ENCODE measurements around the gene ACYP2.
"Not testable (repeated sequence)": the region's sequence is repeated elsewhere in the genome, so short reads cannot be mapped to it uniquely, and the experiment has no call there.

The ACYP2 gene

DNA sequence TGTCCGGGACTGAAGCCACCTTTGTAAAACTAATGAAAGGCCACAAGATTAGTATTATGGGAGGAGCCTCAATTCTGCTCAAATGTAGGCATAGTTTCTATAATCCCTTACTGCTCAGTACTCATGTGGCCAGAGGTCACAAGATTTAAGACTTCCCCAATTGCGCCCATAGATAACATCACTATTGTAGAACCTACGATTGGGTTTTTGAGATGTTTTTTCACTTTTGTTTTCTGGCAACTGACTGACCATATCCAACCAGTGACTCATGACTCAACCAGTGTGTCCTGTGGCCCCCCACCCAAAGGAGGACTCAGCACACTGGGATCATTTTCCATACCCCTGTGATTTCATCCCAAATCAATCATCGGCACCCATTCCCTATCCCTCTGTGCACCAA is 155.8 kb downstream of the ACYP2 start:
- DNase-seq (ENCODE audit: low read depth) = no peak

DNA sequence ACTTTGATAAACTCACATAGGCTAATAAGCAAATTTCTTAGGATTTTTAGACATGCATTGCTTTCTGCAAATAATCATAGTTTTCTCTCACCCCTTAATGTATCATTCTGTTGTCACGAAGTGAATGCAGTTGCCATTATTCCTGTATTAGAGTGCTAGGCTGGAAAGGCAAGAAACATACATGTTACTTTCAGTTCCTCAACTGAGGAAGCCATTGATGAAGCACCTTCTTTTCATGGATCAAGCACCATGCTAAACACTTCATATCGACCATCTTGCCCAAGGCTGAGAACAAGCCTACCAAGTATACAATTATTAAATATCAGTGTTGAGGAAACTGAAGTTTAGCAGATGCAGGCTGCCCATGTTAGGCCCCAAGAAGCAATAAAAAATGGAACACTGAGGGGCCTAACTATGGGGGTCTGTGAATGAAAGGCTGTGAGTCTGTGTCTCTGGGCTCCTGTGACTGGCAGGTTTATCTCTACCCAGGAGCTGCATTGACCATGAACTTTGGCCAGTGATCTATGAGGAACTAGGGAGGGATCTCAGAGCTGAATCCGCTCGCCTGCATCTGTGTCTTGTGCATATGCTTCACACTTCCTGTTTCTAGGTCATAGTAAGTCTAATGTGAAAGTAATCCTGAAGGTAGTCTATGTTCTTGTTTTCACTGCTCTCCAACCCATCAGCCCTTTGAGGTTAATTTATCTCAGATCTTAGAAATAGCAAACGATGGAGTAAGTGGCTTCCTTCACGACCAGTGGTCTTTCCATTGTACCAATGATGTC is 156.6 kb downstream of the ACYP2 start:
- DNase-seq (ENCODE audit: low read depth) = no peak

DNA sequence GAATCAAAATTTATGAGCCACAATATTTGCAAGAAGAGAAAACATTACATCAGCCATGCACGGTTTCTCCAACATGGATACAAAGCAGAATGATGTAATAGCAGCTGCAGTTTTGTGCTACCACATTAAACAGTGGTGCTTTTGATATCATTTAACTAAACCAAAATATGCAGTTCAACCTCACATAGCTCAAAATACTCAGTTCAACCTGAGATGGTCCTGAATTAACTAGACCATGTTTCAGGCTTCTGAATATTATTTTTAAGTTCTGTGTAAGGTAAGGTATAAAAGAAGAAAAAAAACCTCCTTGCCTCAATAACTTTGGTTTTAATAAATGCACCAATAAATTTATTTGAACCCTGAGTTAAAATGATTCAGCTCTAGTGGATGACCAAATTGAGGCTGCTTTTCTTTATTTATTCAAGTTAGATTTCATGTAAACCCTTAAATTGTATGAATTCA is 159.4 kb downstream of the ACYP2 start:
- DNase-seq (ENCODE audit: low read depth) = no peak

DNA sequence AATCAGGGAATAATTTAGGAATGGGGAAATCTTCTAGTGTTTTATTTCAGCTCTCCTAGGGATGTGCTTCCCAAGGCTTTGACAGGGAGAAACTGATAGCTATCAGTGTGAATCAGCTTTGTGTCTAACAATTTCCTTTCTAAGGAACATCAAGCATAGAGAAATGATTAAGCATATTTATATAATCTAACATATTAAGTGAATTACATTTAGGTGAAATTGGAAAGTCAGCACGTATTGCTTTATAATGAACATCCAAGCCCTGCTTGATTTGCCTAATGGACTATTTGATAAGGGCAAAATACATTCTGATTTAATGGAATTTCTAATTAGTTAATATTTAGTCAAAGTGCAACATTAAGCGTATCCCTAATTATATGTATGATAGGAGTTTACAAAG is 160.1 kb downstream of the ACYP2 start:
- DNase-seq (ENCODE audit: low read depth) = no peak

DNA sequence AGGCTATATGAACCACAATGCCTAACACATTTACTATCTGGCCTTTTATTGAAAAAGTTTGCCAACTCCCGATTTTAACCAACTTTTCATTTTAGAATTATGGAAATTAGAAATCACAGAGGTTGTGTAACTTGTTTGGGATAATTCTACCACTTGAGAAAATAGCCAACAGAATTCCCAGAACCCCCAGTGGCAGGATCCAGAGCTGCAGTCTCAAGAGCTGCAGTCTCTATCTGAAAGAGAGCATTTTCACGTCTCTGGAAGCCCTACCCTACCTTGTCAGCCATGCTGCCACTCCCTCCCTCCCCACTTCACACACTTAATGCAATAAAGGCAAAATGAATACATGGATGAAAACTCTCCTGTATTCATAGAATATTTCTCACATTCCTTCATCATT is 164.0 kb downstream of the ACYP2 start:
- no peak for DNase-seq (ENCODE audit: low read depth)

DNA sequence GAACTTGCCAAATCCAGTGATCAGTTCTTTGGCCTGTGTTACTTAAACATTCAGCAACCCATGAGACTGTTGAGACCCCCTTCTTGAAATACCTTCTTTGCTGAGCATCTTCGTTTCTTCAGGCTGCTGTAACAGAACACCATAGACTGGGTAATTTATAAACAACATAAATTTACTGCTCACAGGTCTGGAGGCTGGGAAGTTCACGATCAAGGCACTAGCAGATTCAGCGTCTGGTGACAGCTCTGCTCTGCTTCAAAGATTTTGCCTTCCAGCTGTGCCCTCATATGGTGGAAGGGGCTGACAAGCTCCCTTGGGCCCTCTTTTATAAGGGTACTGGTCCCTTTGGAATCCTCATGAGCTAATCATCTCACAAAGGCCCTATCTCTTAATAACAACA is 169.4 kb downstream of the ACYP2 start:
- DNase-seq (ENCODE audit: low read depth) = no peak

DNA sequence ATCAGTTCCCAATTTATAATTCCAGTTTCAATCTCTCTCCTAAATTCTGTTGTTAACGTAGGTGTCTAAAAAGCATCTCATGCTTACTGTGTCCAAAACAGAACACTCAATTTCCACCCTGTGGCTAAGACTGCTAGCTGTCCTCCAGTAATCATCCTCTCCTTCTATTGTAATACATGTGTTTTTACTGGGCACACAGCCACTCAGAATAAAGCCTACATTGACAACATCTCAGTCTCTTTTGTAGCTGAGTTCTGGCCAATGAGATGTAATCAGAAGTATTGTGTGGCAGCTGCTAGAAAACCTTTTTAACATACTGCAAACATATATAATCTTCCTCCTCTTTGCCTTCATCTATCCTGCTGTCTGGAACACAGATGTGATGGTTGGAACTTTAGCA is 170.0 kb downstream of the ACYP2 start:
- DNase-seq (ENCODE audit: low read depth) = no peak

DNA sequence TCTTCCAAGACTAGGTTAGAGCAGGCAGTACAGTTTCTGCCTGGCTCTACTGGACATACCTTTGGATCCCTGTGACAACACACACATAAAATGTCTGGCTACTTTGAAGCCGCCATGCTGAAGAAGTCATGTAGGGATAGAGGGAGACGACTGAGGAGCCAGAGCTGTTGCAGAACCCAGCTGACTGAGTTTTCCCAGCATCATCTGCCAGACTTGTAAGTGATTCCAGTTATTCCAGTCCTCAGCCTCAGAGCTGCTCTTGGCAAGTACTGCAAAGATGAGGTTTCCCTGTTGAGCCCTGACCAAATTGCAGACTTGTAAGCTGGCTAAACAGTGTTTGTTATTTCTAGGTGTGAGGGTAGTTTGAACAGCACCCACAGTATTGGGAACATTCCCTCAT is 172.1 kb downstream of the ACYP2 start:
- DNase-seq (ENCODE audit: low read depth) = no peak

DNA sequence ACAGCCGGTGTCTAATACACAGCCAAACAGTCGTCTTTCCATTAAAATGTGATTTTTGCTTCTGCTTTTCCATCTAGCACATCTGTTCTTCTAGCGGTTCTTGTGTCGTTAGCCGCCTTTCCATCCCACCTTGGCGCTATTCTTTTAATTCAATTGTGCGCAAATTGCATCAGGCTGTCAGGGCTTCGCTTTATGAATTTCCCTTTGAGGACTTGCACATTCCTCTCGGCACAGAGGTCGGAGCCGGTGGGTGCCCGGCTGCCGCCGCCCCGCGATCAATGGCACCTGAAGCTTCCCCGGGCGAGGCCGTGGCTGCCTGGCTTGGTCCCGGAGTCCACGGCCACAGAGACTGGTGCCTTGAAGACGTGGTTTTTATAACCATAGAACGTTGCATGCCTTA is 174.5 kb downstream of the ACYP2 start:
- no peak for DNase-seq (ENCODE audit: low read depth)

DNA sequence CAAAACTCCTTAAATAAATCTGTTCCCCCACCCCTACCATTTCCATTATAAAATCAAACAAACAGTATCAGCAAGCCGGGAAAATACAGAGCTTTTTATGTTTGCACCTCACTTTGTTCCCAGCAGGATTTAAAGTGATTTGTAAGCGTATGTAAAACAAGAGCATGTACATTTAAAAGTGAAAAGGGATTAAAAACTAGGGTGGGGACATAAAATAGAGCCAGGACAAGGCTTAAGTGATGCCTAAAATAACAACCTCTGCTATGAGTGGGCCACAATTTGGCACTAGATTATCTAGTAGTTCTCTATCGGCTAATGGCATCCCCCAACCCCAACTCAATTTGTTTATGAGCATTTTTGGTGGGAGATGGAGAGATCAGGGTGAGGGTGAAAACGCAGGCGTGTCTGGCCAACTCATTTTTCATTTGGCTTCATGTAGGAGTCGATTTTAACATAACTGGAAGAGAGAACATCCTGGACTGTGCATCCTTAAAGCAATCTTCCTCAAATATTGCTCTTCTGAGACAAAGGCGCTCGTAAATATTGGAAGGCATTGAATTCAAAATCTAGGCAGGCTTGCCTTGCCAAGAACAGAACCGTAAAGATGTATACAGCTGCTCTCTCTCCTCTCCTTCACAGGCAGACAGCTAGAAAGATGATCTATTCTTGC is 175.1 kb downstream of the ACYP2 start:
- no peak for DNase-seq (ENCODE audit: low read depth)

DNA sequence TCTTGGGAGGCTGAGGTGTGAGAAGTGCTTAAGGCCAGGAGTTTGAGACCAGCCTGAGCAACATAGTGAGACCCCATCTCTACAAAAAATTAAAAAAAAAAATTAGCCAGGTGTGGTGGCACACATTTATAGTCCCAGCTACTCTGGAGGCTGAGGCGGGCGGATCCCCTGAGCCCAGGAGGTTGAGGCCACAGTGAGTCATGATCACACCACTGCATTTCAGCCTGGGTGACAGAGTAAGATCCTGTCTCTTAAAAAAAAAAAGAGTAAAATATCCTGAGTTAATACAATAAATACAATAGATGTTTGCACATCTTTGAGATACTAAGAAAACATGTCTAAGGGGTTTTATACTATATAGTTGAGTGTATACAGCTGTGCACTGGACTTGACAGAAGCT is 179.2 kb downstream of the ACYP2 start:
- not testable (repeated sequence) for DNase-seq (ENCODE audit: low read depth)

DNA sequence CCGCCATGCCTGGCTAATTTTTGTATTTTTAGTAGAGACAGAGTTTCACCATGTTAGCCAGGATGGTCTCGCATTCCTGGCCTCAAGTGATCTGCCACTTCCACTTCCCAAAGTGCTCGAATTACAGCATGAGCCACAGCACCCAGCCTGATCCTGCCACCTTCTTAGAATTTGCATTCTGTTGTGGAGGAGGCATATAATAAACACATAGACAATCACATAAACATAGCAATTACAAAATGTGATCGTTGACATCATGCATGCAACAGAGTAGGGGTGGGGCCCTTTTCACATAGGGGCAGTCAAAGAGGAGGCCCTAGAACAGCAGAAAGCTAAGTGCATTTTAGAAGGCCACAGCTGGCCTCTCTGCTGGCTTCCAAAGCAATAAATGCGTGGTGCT is 180.5 kb downstream of the ACYP2 start:
- no peak for DNase-seq (ENCODE audit: low read depth)

DNA sequence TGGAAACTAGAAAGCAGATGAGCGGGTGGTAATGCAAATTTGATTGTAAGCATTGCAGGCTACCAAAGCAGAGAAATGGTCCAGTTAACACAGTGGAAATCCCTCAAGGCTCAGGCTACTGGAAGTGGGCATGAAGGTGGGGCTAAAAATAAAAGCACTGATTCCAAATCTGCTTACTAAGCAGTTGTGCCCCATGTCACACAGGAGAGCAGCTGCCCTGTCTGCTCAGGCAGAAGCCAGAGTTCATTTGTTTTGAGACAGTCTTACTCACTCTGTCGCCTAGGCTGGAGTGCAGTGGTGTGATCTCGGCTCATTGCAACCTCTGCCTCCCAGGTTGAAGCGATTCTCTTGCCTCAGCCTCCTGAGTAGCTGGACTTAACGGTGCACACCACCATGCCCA is 183.1 kb downstream of the ACYP2 start:
- DNase-seq (ENCODE audit: low read depth) = no peak

DNA sequence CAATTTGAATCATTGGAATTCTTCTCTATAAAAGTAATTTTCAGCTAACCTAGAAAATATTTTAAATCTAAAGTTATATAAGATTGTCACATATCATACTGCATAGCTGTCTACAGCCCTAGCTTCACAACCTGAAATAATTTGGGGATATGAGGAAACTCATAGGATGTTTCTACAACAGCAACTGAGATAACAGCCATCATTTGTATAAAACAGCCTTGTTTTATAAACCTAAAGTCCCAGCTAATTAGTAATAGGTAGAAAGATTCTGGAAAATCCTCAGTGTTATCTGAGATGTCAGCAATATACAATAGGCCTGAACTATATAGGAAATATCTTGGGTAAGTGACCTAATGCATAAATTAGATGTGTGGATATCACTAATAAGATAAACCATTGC is 188.2 kb downstream of the ACYP2 start:
- DNase-seq (ENCODE audit: low read depth) = no peak

DNA sequence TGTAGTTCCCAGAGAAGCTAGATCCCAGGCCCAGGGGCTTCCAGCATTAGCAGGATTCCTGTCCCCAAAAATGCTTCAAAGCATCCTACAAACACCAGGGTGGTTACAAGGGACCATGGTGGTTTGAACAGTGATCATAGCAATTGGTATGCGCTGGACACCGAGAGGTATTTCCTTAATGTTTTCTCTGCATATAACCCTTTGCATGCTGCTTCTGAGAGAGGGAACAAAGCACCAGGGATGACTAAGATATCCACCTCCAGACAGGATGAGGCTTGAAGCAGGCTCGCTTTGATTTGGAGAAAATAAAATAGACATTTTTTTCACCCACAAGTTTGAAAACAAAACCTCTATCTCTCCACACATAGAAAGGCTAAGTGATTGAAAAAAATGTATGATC is 191.1 kb downstream of the ACYP2 start:
- no peak for DNase-seq (ENCODE audit: low read depth)

DNA sequence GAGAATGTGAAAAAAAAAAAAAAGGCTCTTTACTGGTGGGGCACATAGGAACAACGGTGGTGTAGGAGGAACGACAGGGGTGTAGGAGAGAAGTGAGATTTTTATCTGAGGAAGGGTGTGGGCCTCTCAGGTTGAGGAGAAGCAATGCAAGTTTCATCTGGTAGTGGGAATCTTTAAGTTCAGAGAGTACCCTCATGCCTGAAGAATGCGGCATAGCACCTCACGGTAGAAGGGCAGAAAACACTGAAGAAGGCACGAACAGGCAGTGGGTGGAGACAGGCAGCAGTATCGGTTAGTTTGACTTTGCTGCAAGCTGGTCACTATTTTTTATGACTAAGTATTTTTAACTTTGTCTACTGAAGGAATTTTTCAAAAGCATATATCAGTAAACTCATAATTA is 192.8 kb downstream of the ACYP2 start:
- DNase-seq (ENCODE audit: low read depth) = no peak

DNA sequence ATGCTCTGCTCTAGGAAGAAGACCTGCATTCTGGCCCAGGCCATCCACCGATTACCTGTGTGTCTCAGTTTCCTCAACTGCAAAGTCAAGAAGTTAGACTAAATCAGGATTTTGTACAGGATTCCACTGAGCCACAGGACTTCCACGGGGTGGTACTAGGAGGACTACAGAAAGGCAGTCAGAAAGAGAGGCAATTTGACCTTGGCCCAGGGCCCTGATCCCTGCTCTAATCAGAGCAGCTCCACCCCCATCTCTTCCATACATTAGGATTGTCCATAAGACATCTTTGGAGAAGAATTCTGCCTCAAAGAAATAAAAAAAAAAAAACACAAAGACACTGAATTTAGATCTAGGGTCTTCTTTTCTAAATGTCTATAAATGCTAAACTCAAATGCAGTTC is 193.4 kb downstream of the ACYP2 start:
- no peak for DNase-seq (ENCODE audit: low read depth)

DNA sequence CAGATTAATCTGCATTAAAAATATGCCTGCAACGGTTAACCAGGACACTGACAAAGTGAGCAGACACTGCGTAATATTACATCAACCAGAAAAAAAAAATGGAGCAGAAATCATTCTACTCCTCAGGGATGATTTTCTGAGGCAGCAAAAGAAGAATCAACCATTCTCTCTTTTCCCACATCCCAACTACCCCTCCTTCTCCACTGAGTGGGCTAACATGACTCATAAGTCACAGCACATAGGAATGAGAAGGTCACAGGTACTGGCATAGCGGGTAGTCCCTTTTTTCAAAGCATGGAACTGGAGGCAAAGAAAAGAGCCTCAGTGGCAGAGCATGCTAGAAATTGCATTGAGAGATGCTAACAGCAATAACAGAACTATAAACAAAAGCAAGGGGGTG is 194.9 kb downstream of the ACYP2 start:
- DNase-seq (ENCODE audit: low read depth) = no peak

DNA sequence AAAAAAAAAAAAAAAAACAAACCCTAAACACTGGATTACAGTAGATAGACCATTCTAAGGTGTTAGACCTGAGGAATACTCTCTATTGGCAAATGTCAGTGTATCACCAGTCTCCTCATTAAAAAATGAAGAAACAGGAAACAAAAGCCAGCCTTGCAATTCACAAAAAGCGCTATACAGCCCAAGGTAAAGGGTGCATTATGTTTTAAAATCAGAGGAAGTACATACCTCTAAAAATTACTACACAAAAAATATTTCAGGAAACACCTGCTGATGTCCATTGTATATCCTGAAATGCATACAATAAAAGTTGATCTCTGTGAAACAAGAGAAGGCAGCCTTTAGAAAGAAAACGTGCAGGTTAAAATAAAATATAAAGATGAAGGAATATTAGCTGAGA is 195.5 kb downstream of the ACYP2 start:
- no peak for DNase-seq (ENCODE audit: low read depth)

DNA sequence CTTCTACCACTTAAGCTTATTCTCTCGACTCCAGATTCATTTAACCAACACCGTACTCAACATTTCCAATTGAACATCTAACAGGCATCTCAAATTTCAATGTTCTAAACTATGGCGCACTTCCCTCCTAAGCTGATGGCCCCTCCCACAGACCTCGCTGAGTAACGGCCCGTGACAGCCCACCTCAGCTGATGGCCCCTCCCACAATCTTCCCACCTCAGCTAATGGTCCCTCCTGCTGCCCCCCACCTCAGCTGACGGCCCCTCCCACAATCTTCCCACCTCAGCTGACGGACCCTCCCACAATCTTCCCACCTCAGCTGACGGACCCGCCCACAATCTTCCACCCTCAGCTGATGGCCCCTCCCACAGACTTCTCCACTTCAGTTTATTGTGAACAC is 197.7 kb downstream of the ACYP2 start:
- no peak for DNase-seq (ENCODE audit: low read depth)

DNA sequence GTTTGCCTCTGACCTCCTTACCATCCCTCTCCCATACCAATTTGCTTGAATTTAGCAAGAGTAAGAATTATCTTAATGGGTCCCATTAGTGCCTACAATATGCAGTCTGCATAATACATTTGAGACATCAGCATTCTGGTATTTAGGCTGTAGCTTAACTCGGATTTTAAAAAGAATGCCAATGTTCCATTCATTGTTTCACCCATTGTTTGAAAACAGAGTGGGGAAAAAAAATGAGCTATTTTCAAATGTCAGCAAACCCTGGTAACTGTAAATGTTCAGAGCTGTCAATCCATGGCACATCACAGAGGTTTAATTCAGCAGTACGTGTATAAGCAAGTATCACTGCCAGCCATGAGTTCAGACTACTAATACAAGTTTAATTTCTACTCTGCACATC is 202.6 kb downstream of the ACYP2 start:
- no peak for DNase-seq (ENCODE audit: low read depth)

DNA sequence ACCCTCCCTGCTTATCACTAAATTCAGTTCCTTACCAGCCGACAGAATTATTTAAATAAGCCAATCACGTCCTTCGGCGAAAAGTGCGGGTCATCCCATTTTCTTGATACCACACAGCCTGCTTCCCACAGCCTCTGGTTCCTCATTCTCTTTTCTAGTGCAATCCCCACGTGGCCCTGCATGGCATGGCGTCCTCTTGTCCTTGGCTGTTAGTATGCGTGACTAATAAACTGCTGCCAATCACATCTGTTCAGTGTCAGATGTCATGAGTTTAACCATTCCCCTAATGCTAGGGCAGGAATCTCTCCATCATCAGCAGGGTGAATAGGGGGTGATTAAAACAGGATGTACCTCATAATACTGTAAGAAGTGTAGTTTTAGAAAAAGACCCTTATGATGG is 203.4 kb downstream of the ACYP2 start:
- DNase-seq (ENCODE audit: low read depth) = no peak

DNA sequence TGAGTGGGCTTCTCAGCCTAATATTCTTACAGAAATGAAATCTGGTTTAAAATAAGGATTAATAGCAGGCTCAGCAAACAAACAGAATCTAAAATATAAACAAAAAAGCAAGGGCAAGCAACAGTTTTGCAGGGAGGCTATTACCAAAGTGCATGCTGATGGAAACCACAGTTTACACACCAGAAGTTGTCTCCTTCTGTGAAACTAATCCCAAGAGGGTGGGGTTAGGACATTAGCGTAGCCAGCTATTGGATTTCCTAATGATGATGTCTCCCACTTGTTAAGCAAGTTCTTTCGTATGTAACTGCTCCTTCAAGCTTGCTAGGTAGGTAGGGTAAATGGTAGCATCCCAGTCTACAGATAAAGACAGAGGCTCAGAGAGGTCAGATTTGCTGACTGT is 205.6 kb downstream of the ACYP2 start:
- DNase-seq (ENCODE audit: low read depth) = no peak

DNA sequence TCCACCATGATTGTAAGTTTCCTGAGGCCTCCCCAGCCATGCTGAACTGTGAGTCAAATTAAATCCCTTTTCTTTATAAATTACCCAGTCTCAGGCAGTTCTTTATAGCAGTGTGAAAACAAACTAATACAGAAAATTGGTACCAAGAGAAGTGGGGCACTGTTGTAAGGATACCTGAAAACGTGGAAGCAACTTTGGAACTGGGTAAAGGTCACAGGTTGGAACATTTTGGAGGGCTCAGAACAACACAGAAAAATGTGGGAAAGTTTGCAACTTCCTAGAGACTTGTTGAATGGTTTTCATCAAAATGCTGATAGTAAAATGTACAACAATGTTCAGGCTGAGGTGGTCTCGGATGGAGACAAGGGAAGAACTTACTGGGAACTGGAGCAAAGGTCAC is 209.1 kb downstream of the ACYP2 start:
- not testable (repeated sequence) for DNase-seq (ENCODE audit: low read depth)

Measured in stimulated activated CD4-positive, alpha-beta T cell treated with anti-CD3 and anti-CD28 coated beads, Interleukin-2, amount 100 ng/mL, for 4 hours (primary cell).